HG02938 (cell line): ENCODE data around the gene SPATC1L.
"Not testable (repeated sequence)": the region's sequence is repeated elsewhere in the genome, so short reads cannot be mapped to it uniquely, and the experiment has no call there.

Experiments used
- ATAC-seq: cut with Tn5 transposase; IDR thresholded peaks from one replicate; pipeline ENCODE4 v1.9.1; 2021; ENCODE audit warnings: mild to moderate bottlenecking, moderate library complexity; ENCODE audit not compliant: unreplicated experiment

The SPATC1L gene

GRCh38 chr21:46200877-46201803, 16.9 kb upstream of the SPATC1L start:
- not testable (repeated sequence) for ATAC-seq

- ATAC-seq, result no peak
Observed at GRCh38 chr21:46199436-46200373, 15.4 kb upstream of the SPATC1L start.

GRCh38 chr21:46196733-46197132, 12.5 kb upstream of the SPATC1L start:
- no peak for ATAC-seq

- ATAC-seq, result no peak
Observed at GRCh38 chr21:46195595-46196195, 11.4 kb upstream of the SPATC1L start.

GRCh38 chr21:46194374-46195334, 10.4 kb upstream of the SPATC1L start:
- ATAC-seq, result no peak

GRCh38 chr21:46193829-46194373, 9.6 kb upstream of the SPATC1L start:
- ATAC-seq, result no peak

- no peak for ATAC-seq
Observed at GRCh38 chr21:46191686-46192575, 7.7 kb upstream of the SPATC1L start.

- no peak for ATAC-seq
Observed at GRCh38 chr21:46191257-46191685, 7.0 kb upstream of the SPATC1L start.

GRCh38 chr21:46190491-46191131, 6.4 kb upstream of the SPATC1L start:
- no peak for ATAC-seq

GRCh38 chr21:46189959-46190490, 5.8 kb upstream of the SPATC1L start:
- ATAC-seq, result no peak

GRCh38 chr21:46189213-46189958, 5.1 kb upstream of the SPATC1L start:
- no peak for ATAC-seq

- no peak for ATAC-seq
Observed at GRCh38 chr21:46188226-46189212, 4.3 kb upstream of the SPATC1L start.

GRCh38 chr21:46187814-46188213, 3.6 kb upstream of the SPATC1L start:
- no peak for ATAC-seq

- ATAC-seq, result no peak
Observed at GRCh38 chr21:46187261-46187660, 3.0 kb upstream of the SPATC1L start.

GRCh38 chr21:46185716-46186115, 1.5 kb upstream of the SPATC1L start:
- ATAC-seq, result no peak
